Prostate gland (tissue), 2 donors: ENCODE data around the gene CTNNA1. TPM values are rescaled to one million over a fixed set of nuclear protein-coding genes. Genes with fewer than 3 reads are reported as not detected.

ENCODE experiments used
- DNase-seq: peaks from one replicate; pipeline ENCODE4 v3.0.0-alpha.2; 2019; ENCODE audit warnings: low spot score
- H3K27ac ChIP-seq, 2 donors: fragments of 200-600 bp; sonication (generic); 2 replicates each; pipeline ENCODE4 v1.5.1; 2017 to 2019
- H3K27me3 ChIP-seq: fragments of 200-600 bp; sonication (generic); replicated peaks from 2 replicates; pipeline ENCODE4 v1.5.1; 2019; ENCODE audit not compliant: insufficient read depth
- H3K36me3 ChIP-seq, 2 donors: fragments of 200-600 bp; sonication (generic); 1 replicate in 1 of 2; 2 replicates in 1 of 2; pipeline versions ENCODE4 v1.5.1 to v1.8.1; 2017 to 2019
- H3K4me1 ChIP-seq: fragments of 200-600 bp; sonication (generic); replicated peaks from 2 replicates; pipeline ENCODE4 v1.5.1; 2019
- H3K4me3 ChIP-seq, 2 donors: fragments of 200-600 bp; sonication (generic); 2 replicates each; pipeline ENCODE4 v1.5.1; 2017 to 2019
- H3K9me3 ChIP-seq: fragments of 200-600 bp; sonication (generic); 2 replicates; pipeline ENCODE4 v1.5.1; 2017
- POLR2A ChIP-seq: fragments of 450-650 bp; IDR thresholded peaks from one replicate; pipeline ENCODE4 v1.6.1; 2016; ENCODE audit warnings: antibody characterized with exemption, mild to moderate bottlenecking
- POLR2AphosphoS5 ChIP-seq: sonication (generic); formaldehyde crosslinking; IDR thresholded peaks from one replicate; pipeline ENCODE4 v1.6.1; 2017; ENCODE audit warnings: antibody characterized with exemption
- WGBS: methylation state at CpG from one replicate; pipeline ENCODE4 v1.1.5; 2018; 5-methylcytosine and 5-hydroxymethylcytosine counted together
- intact Hi-C: fragments of 100-400 bp; cut with DNase I; formaldehyde crosslinking; loops from one replicate; pipeline ENCODE4 v1.14.2; 2022
- total RNA-seq, 2 donors: library from RNA; depleted of rRNA; stranded (reverse); fragments of >200 nt; gene quantifications; one replicate each; pipeline ENCODE4 v1.1.0, GENCODE V29; 2016
- TF ChIP-seq, protein P1 (sequence below), 4 experiments: fragments of 200-600 bp in 2 of 4; fragments of 450-650 bp in 2 of 4; sonication (generic) in 2 of 4; IDR thresholded peaks; 1 replicate in 3 of 4; 2 replicates in 1 of 4; pipeline ENCODE4 v1.5.1; 2016 to 2019; ENCODE audit warnings: antibody characterized with exemption in 4 of 4, mild to moderate bottlenecking in 2 of 4, moderate library complexity in 2 of 4

CTNNA1 gene
- total RNA-seq, 2 donors from 2014 or later: 210 to 212 TPM

DNA sequence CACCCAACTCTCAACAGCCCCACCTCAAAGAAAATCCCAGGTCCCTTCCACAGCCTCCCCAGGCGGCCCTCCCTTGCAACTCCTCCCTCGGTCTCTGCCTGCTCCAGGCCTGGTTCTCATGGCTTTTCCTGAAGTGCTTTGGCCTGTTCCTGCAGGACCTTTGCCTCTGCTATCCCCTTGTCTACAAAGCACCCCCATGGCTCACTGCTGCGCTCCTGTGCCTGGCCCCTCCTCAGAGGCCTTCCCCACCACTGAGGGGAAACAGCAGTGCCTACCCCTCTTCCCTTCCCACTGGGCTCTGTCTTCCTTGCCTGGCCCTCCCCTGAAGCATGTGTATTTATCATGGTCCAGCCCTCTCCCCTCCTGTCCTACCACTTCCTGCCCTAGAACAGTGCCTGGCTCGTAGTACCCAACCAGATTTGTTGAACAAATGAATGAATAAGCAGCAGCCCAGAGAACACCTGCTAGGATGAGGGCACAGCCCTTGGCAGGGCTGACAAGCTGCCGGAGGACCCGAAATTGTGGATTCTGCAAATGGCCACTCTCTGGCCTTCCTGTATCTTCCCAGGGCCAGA lies 190.5 kb downstream of the CTNNA1 start:
- intact Hi-C loops: no loop called here

DNA sequence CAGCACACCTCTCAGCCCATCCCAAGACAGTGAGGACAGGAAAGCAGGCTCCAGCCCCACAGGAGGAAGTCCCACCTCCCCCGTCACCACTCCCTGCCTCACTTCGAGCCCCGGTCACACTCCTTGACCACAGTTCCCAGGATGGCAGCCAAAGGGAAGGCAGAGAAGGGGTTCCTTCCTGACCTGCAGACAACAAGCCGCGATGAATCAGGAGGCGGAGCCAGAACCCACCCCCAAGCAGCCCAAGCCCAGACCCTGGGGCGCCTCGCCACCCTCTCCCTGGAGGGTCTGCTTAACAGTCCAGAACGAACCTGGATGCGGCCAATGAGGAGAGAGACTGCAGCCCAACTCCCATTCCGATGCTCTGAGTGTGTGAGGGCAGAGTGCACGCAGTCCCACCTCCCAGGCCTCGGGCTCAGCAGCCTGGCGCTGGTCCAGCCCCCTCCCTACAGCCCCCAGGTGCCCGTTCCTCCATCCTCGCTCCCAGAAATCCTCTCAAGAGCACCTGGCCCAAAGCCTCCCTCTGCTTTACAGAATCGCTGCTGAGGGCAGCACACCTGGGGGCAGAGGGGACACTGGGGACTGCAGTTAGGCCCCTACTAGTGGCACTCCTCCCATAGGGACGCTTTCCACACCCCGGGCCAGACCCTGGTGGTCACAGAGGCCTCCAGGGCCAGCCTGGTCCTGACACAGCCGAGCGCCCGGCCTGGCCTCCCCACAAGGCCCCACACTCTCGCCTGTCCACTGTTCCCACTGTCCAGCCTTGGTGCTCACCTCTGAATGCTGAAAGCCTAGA lies 191.5 kb downstream of the CTNNA1 start:
- Histone ChIP-seq H3K27ac (no peak overlapping the region), H3K27me3 (no peaks in the 10 kb centered on the region), H3K36me3 (no peaks in the 10 kb centered on the region), H3K4me3 (no peak overlapping the region), H3K4me1 (no peaks in the 10 kb centered on the region), H3K9me3 (no peaks in the 10 kb centered on the region)
- TF ChIP-seq, protein P1, sequence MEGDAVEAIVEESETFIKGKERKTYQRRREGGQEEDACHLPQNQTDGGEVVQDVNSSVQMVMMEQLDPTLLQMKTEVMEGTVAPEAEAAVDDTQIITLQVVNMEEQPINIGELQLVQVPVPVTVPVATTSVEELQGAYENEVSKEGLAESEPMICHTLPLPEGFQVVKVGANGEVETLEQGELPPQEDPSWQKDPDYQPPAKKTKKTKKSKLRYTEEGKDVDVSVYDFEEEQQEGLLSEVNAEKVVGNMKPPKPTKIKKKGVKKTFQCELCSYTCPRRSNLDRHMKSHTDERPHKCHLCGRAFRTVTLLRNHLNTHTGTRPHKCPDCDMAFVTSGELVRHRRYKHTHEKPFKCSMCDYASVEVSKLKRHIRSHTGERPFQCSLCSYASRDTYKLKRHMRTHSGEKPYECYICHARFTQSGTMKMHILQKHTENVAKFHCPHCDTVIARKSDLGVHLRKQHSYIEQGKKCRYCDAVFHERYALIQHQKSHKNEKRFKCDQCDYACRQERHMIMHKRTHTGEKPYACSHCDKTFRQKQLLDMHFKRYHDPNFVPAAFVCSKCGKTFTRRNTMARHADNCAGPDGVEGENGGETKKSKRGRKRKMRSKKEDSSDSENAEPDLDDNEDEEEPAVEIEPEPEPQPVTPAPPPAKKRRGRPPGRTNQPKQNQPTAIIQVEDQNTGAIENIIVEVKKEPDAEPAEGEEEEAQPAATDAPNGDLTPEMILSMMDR (IDR thresholded peaks at IDR 0.05): no peak
- no peak for TF ChIP-seq POLR2AphosphoS5
- TF ChIP-seq POLR2A: no peak
- intact Hi-C loops: no loop called here
- WGBS: 81% methylated on average over 23 of the region's 23 CpGs
- DNase-seq: no peak

More for the DNA sequence above, 190.5 kb downstream of the CTNNA1 start:
- Histone ChIP-seq H3K4me1 (no peaks in the 10 kb centered on the region), H3K27me3 (no peaks in the 10 kb centered on the region), H3K9me3 (no peaks in the 10 kb centered on the region), H3K4me3 (no peak overlapping the region), H3K36me3 (no peaks in the 10 kb centered on the region), H3K27ac (no peak overlapping the region)
- TF ChIP-seq, protein P1 (IDR thresholded peaks at IDR 0.05): no peak
- TF ChIP-seq POLR2AphosphoS5 (no peak), POLR2A (no peak)
- no peak for DNase-seq
- WGBS: 92% methylated on average over 6 of the region's 6 CpGs

DNA sequence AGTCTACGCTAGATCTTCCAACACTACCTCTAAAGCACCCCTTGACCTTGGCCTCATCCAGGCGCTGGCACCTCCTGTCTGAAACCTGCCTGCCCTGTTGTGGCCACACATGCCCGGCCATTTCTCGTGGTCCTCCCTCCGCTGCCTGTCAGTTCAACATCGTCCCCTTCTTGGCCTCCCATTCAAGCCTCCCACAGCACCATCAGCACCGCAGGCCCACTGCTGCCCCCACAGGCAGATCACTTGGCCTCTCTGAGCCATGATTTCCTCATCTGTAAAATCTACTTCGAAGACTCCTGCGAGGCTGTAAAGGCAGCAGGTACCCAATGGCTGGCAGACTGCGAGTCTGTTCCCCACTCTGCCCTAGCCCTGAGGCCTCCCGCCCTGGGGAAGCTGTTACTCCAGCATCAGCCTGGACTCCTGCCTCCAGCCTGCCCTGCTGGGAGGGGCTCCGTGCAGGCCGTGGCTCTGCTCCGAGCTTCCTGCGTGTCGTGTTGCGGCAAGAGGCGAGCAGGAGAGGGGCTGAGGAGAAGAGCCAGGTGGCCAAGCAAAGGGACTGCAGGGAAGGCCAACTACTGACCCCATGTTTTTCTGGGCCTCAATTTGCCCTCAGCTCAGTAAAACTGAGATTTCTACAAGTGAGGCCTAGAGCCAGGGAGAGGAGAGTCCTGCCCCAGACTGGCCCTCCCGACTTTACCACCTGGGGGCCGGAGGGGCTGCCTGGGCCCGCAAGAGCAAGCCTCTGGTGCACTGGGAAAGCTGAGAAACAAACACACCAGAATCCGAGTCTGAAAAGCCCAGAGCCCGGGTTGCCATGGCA lies 192.4 kb downstream of the CTNNA1 start:
- no peaks in the 10 kb centered on the region for H3K27me3 ChIP-seq
- intact Hi-C loops: no loop called here
- H3K36me3 ChIP-seq: no peaks in the 10 kb centered on the region
- no peak for TF ChIP-seq POLR2AphosphoS5
- no peak for TF ChIP-seq POLR2A
- TF ChIP-seq, protein P1 (IDR thresholded peaks at IDR 0.05): no peak
- H3K4me3 ChIP-seq: no peak overlapping the region
- no peak for DNase-seq
- no peak overlapping the region for H3K27ac ChIP-seq
- 64% methylated on average over 23 of the region's 23 CpGs for WGBS
- no peaks in the 10 kb centered on the region for H3K4me1 ChIP-seq
- no peaks in the 10 kb centered on the region for H3K9me3 ChIP-seq

DNA sequence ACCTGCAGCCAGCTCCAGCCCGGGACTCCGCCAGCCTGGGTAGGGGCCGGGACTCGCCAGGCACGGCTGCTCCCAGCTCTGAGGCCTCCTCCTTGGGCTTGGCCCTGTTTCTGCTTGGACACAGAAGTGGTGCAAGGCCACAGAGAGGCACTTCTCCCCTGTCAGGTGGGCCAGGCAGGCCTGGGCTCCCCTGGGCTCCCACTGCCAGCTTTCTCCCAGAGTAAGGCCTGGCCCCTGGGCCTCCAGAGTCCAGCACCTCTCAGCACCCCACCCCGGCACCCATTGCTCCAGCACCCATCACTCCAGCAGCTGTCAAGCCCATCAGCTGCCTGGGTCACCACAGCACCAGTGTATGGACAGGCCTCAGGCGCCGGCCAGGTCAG lies 193.0 kb downstream of the CTNNA1 start:
- intact Hi-C loops: no loop called here

More for the DNA sequence above, 193.0 kb downstream of the CTNNA1 start:
- no peak for DNase-seq
- no peaks in the 10 kb centered on the region for H3K27me3 ChIP-seq
- no peak overlapping the region for H3K27ac ChIP-seq
- no peak overlapping the region for H3K4me3 ChIP-seq
- H3K4me1 ChIP-seq: no peaks in the 10 kb centered on the region
- no peaks in the 10 kb centered on the region for H3K36me3 ChIP-seq
- no peak for TF ChIP-seq POLR2AphosphoS5
- TF ChIP-seq, protein P1 (IDR thresholded peaks at IDR 0.05): no peak
- no peak for TF ChIP-seq POLR2A
- 83% methylated on average over 4 of the region's 8 CpGs for WGBS
- H3K9me3 ChIP-seq: no peaks in the 10 kb centered on the region
